Measurements from ENCODE around the gene TP53I3.

Gene TP53I3

DNA sequence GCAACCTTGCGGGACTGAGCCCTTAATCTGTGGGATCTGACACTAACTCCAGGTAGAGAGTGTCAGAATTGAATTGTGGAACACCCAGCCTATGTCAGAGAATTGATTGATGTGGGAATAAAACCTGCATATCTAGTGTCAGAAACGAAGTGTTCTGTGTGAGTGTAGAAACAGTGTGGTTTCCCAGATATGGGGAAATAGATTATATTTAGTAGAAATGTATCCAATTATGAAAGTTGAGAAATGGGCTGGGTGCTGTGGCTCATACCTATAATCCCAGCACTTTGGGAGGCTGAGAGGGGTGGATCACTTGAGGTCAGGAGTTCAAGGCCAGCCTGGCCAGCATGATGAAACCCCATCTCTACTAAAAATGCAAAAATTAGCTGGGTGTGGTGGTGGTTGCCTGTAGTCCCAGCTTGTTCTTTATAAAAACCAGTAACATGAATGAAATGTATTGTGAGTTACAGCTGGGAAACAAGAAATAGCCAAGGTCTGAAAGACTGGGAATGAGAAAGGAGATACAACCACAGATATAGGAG lies 4.3 kb upstream of the TP53I3 start:
- no peak for FAIRE-seq
- no peak for DNase-seq (ENCODE audit: insufficient read length, low spot score)
- TF ChIP-seq, protein P1, sequence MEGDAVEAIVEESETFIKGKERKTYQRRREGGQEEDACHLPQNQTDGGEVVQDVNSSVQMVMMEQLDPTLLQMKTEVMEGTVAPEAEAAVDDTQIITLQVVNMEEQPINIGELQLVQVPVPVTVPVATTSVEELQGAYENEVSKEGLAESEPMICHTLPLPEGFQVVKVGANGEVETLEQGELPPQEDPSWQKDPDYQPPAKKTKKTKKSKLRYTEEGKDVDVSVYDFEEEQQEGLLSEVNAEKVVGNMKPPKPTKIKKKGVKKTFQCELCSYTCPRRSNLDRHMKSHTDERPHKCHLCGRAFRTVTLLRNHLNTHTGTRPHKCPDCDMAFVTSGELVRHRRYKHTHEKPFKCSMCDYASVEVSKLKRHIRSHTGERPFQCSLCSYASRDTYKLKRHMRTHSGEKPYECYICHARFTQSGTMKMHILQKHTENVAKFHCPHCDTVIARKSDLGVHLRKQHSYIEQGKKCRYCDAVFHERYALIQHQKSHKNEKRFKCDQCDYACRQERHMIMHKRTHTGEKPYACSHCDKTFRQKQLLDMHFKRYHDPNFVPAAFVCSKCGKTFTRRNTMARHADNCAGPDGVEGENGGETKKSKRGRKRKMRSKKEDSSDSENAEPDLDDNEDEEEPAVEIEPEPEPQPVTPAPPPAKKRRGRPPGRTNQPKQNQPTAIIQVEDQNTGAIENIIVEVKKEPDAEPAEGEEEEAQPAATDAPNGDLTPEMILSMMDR (IDR thresholded peaks at IDR 0.05; ENCODE audit: insufficient read depth, missing control alignments), result no peak

DNA sequence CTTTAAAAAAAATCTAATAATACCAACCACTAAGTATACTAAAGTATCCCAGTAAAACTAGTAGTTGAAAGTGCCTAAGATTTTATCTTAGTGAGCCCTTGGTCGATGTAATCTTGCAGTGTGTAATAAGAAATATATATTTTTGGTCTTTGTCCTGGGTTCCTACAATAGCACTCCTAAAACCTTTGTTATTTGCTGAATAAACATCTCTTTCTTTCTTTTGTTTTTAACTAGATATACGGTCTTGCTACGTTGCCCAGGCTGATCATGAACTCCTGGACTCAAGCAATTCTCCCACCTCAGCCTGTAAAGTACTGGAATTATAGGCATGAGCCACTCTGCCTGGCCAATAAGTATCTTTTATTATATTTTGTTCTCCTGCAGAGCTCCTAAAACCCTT lies 2.4 kb upstream of the TP53I3 start:
- DNase-seq (ENCODE audit: insufficient read length, low spot score) (no peak), FAIRE-seq (no peak)
- TF ChIP-seq, protein P1 (IDR thresholded peaks at IDR 0.05; ENCODE audit: insufficient read depth, missing control alignments), result no peak

DNA sequence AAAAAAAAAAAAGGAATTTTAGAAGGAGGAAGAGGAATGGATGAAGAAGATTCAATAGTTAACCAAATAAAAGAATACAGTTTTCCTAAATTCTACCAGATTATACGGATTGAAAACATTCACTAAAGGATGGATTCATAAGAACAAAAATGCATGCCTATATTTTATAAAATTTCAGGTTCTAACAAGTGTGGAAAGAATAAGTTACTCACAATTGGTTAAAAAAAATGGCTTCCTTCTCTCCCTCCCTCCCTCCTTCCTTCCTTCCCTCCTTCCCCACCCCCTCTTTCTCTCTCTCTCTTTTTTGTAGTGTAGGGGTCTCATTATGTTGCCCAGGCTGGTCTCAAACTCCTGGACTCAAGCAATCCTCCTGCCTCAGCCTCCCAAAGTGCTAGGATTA lies 1.6 kb upstream of the TP53I3 start:
- FAIRE-seq, result no peak
- TF ChIP-seq, protein P1 (IDR thresholded peaks at IDR 0.05; ENCODE audit: insufficient read depth, missing control alignments), result no peak
- DNase-seq (ENCODE audit: insufficient read length, low spot score), result no peak

DNA sequence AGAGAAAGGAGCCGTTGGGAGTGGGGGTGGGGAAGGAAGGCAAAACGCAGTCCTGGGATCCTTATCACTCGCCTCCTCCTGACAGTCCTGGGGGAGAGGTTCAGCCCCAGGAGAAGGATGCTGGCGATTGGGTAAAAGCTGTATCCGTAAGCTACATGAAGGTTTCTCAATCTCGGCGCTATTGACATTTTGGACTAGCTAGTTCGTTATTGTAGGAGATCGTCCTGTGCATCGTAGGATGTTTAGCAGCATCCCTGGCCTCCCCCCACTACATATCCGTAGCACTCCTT lies 511 bp upstream of the TP53I3 start:
- DNase-seq (ENCODE audit: insufficient read length, low spot score) (no peak), FAIRE-seq (no peak)
- TF ChIP-seq, protein P1 (IDR thresholded peaks at IDR 0.05; ENCODE audit: insufficient read depth, missing control alignments), result no peak

DNA sequence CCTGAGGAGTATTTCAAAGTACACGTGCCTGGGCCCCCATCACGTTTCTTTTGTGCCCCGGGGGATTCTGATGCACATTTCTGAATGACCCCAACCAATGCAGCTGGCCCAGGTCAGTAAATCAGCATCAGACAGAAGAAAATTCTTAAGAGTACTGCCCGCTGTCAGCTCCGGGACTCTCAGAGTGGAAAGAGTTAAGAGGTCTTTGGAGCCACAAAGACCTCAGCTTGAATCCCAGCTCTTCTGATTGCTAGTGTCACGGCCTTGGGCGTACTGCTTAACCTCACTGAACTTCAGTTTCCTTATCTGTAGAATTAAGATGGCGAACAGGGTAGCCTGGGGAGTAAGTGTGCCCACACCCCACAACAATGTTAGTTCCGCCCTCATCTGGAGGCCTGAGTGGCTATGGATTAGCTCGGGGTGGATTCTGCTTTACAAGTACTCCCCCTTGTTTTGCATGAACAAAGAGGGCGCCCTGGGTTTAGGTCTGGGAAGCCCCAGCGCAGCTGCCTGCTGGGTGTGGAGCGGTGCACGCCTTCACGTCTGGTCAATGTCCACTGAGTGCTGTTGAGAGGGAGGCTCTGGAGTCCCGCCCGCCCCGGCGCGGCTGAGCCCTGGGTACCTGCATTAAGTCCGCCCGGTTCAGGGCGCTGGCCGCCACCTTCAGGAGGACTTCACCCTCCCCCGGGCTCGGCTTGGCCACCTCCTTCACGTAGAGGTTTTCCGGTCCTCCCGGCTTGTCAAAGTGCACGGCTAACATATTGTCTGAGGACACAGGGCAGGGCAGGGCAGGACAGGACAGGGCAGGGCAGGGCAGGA lies 858 bp downstream of the TP53I3 start:
- TF ChIP-seq, protein P1 (IDR thresholded peaks at IDR 0.05; ENCODE audit: insufficient read depth, missing control alignments), result peak; percentile 8
- DNase-seq (ENCODE audit: insufficient read length, low spot score) (peak; percentile 66), FAIRE-seq (no peak)

DNA sequence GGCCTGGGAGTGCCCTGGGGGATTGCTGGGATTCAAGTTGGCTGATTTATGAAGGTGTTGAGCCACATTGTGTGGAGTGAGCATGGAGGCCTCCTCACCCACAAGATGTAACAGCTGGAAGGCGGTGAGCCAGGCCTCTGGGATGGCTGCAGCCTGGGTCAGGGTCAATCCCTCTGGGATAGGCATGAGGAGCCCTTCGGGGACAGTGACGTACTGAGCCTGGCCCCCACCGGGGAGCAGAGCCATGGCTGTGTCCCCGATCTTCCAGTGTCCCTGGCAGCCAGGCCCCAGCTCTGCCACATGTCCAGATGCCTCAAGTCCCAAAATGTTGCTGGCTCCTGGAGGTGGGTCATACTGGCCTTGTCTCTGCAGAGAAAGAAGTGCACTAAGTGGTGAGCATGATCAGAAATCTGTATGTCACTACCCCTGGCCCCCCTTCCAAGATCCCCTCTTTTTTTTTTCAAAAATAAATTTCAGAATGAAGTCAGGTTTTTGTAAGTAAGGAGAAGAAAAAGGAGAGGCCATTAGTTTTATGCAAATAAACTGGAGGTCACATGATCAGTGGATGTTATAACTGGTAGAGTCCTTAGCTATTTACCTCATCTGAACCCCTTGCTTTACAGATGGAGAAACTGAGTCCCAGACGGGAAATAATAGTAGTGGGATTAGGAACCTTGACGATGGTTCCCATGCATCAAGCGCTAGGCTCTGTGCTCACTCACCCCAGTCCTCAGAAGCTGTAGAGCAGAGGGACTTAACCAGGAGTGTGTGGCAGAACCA lies 1.7 kb downstream of the TP53I3 start:
- DNase-seq (ENCODE audit: insufficient read length, low spot score), result no peak
- no peak for FAIRE-seq

More for the DNA sequence above, 1.7 kb downstream of the TP53I3 start:
- TF ChIP-seq, protein P1 (IDR thresholded peaks at IDR 0.05; ENCODE audit: insufficient read depth, missing control alignments), result no peak
